ENCODE data around the gene SLC8A3. TPM values are rescaled to one million over a fixed set of nuclear protein-coding genes. Genes with fewer than 3 reads are reported as not detected.

Gene SLC8A3
- total RNA-seq, 1 donor from 2014 or later: not detected

DNA sequence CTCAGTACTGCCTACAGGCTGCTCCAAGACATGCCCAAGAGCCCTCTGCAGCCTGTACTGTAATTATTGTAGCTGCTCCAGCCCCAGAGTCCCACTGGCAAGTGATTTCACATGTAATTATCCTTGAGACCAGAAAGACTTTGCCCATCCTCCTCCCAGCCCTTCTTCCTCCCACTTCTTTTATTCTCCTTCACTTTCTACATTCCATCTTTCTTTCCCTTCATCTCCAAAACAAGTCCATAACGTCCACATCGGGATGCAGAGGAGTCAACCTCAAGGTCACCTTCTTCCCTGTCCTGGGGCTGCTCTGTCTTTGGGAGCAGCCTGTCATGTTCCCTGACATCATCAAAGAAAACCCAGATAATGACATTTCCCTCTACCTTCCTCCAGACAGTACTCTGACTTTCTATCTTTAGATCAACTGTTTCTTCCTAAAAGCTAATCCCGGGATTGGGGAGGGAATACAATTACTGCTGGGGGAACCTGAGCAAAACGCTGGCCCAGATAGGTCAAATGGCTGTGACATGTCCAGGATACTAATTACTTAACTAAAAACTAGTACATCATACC lies 39.1 kb downstream of the SLC8A3 start:
- Histone ChIP-seq H3K27me3 (ENCODE audit: control insufficient read depth, insufficient read depth, low read length) (no peaks in the 10 kb centered on the region), H3K36me3 (ENCODE audit: control insufficient read depth, insufficient read depth, low read length) (no peaks in the 10 kb centered on the region), H3K4me3 (ENCODE audit: low read depth, low read length) (no peak overlapping the region)
- DNase-seq (ENCODE audit: low read depth) (no peak), FAIRE-seq (no peak)
- TF ChIP-seq, protein P1, sequence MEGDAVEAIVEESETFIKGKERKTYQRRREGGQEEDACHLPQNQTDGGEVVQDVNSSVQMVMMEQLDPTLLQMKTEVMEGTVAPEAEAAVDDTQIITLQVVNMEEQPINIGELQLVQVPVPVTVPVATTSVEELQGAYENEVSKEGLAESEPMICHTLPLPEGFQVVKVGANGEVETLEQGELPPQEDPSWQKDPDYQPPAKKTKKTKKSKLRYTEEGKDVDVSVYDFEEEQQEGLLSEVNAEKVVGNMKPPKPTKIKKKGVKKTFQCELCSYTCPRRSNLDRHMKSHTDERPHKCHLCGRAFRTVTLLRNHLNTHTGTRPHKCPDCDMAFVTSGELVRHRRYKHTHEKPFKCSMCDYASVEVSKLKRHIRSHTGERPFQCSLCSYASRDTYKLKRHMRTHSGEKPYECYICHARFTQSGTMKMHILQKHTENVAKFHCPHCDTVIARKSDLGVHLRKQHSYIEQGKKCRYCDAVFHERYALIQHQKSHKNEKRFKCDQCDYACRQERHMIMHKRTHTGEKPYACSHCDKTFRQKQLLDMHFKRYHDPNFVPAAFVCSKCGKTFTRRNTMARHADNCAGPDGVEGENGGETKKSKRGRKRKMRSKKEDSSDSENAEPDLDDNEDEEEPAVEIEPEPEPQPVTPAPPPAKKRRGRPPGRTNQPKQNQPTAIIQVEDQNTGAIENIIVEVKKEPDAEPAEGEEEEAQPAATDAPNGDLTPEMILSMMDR (IDR thresholded peaks at IDR 0.05; ENCODE audit: insufficient read depth, low read length, severe bottlenecking): no peak

DNA sequence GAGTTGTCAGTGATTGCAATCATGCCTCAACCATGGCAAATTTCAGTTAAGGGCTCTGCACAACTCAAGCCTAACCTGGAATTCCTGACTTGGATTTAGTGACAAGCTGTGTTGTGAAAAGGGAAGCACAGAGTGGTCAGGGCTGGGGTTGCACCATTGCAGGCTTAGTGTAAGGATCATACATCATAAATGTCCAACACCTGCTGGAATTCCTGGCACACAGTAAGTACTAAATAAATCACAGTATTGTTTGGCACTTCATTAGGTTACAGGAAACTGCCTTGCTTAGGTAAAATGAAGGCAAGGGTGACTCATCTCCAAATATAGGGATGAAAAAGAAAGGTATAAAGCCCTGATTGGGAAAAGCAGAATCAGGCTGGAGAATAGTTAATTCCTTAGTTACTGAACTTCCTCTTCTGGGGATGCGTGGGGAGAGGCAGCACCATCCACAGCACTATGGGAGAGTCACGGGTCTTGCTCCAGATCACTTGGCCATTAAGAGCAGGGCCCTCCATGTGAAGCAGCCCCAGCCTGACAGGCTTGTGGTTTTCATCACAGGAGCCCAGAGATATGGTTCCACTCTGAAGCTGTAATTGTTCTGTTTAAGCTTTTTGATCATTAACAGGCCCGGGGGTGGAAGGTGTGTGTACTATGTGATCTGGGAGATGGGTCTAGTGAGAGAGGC lies 39.7 kb downstream of the SLC8A3 start:
- DNase-seq (ENCODE audit: low read depth) (peak; percentile 5), FAIRE-seq (no peak)
- Histone ChIP-seq H3K4me3 (ENCODE audit: low read depth, low read length) (no peak overlapping the region), H3K27me3 (ENCODE audit: control insufficient read depth, insufficient read depth, low read length) (no peaks in the 10 kb centered on the region), H3K36me3 (ENCODE audit: control insufficient read depth, insufficient read depth, low read length) (no peaks in the 10 kb centered on the region)
- TF ChIP-seq, protein P1 (IDR thresholded peaks at IDR 0.05; ENCODE audit: insufficient read depth, low read length, severe bottlenecking): no peak

GRCh38 chr14:70148351-70148750 lies 40.4 kb downstream of the SLC8A3 start:
- Histone ChIP-seq H3K36me3 (ENCODE audit: control insufficient read depth, insufficient read depth, low read length) (no peaks in the 10 kb centered on the region), H3K4me3 (ENCODE audit: low read depth, low read length) (no peak overlapping the region), H3K27me3 (ENCODE audit: control insufficient read depth, insufficient read depth, low read length) (no peaks in the 10 kb centered on the region)
- no peak for DNase-seq (ENCODE audit: low read depth)
- TF ChIP-seq, protein P1 (IDR thresholded peaks at IDR 0.05; ENCODE audit: insufficient read depth, low read length, severe bottlenecking): no peak
- FAIRE-seq: no peak

DNA sequence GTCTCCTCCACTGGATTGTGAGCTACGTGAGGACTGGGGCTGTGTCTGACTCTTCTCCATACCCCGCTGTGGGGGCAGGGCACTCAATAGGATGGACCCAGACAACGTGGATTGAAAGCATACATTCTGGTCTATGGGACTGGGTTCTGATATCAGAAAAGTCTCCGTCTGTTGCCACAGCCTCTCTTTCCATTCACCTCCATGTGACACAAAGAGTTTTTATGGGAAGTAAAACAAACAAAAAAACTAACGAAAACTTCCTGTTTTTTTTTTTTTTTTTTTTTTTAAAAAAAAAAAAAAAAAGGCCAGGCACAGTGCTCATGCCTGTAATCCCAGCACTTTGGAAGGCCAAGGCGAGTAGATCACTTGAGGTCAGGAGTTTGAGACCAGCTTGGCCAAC lies 44.7 kb downstream of the SLC8A3 start:
- no peaks in the 10 kb centered on the region for H3K36me3 ChIP-seq (ENCODE audit: control insufficient read depth, insufficient read depth, low read length)
- peaks cover 2% of the 10 kb centered on the region for H3K27me3 ChIP-seq (ENCODE audit: control insufficient read depth, insufficient read depth, low read length)
- DNase-seq (ENCODE audit: low read depth) (no peak), FAIRE-seq (no peak)
- H3K4me3 ChIP-seq (ENCODE audit: low read depth, low read length): no peak overlapping the region
- TF ChIP-seq, protein P1 (IDR thresholded peaks at IDR 0.05; ENCODE audit: insufficient read depth, low read length, severe bottlenecking): no peak

- FAIRE-seq (no peak), DNase-seq (ENCODE audit: low read depth) (no peak)
- no peak overlapping the region for H3K4me3 ChIP-seq (ENCODE audit: low read depth, low read length)
- TF ChIP-seq, protein P1 (IDR thresholded peaks at IDR 0.05; ENCODE audit: insufficient read depth, low read length, severe bottlenecking): no peak
- H3K36me3 ChIP-seq (ENCODE audit: control insufficient read depth, insufficient read depth, low read length): no peaks in the 10 kb centered on the region
- peaks cover 2% of the 10 kb centered on the region for H3K27me3 ChIP-seq (ENCODE audit: control insufficient read depth, insufficient read depth, low read length)
These were observed 45.4 kb downstream of the SLC8A3 start for GRCh38 chr14:70143306-70143705.
